Measurements from ENCODE around the gene OSBPL3.

Gene OSBPL3

DNA sequence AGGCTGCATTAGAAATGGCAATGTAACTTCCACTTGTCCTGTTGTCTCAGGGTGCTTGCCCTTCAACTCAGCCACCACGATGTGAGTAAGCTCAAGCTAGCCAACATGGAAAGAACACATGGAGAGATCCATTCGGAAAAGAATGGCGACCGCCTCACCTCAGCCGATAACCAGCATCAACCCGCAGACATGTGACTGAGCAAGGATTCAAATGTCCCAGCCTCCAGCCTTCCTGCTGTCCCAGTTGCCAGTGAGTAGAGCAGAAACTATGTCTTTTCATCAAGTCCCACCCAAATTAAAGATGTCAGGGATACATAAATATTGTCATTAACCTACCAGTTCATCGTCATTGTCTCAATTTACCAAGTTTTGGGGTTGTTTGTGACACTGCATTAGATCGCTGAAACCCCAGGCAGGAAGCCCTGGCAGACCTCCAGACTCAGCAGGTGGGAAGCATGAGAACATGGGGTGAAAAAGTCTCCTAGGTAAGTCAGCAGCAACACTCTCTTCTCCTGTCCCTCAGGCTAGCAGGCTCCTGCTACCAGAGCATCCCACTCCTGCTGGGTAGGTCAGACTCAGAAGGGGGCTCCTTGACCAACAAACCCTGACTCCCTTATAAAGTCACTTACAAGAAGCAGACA lies 67.0 kb downstream of the OSBPL3 start:
- H3K4me1 ChIP-seq (ENCODE audit: control insufficient read depth, insufficient read depth, low read length), result peaks cover 19% of the 10 kb centered on the region
- ChIA-PET POLR2A (no interaction called here), CTCF (interaction anchor here (0.6 kb wide), 1 partner anchor 94 kb away, joined by 4 read pairs; no protein-coding TSS in a partner anchor)
- no peaks in the 10 kb centered on the region for H3K9me3 ChIP-seq (ENCODE audit: control insufficient read depth, insufficient read depth, low read depth, low read length)
- H3K36me3 ChIP-seq (ENCODE audit: control insufficient read depth in 2 of 2, insufficient read depth in 1 of 2, low read length in 2 of 2), result no peaks in the 10 kb centered on the region
- H3K27ac ChIP-seq (ENCODE audit: extremely low read depth, low read depth, low read length), result no peak overlapping the region
- no peak overlapping the region for H3K4me3 ChIP-seq (ENCODE audit: low read depth, low read length)
- TF ChIP-seq ZSCAN30 (tag by site-specific recombination; IDR thresholded peaks at IDR 0.05) (no peak), GLIS1 (tag by site-specific recombination; IDR thresholded peaks at IDR 0.05) (peak; percentile 63), ZBTB17 (tag by site-specific recombination; IDR thresholded peaks at IDR 0.05) (peak; percentile 24; the same call in 1 of the 2 replicates), OSR2 (tag by site-specific recombination; IDR thresholded peaks at IDR 0.05) (0 out of 2 replicates have a peak, but pooled peaks have one; percentile 30), ZNF623 (tag by site-specific recombination; IDR thresholded peaks at IDR 0.05) (no peak), SP3 (tag by site-specific recombination; IDR thresholded peaks at IDR 0.05) (no peak), ZNF626 (tag by site-specific recombination; IDR thresholded peaks at IDR 0.05) (no peak), ZIC2 (tag by site-specific recombination; IDR thresholded peaks at IDR 0.05) (peak; percentile 60; the same call in 1 of the 2 replicates), ZNF140 (tag by site-specific recombination; IDR thresholded peaks at IDR 0.05) (no peak)
- TF ChIP-seq, protein P1, sequence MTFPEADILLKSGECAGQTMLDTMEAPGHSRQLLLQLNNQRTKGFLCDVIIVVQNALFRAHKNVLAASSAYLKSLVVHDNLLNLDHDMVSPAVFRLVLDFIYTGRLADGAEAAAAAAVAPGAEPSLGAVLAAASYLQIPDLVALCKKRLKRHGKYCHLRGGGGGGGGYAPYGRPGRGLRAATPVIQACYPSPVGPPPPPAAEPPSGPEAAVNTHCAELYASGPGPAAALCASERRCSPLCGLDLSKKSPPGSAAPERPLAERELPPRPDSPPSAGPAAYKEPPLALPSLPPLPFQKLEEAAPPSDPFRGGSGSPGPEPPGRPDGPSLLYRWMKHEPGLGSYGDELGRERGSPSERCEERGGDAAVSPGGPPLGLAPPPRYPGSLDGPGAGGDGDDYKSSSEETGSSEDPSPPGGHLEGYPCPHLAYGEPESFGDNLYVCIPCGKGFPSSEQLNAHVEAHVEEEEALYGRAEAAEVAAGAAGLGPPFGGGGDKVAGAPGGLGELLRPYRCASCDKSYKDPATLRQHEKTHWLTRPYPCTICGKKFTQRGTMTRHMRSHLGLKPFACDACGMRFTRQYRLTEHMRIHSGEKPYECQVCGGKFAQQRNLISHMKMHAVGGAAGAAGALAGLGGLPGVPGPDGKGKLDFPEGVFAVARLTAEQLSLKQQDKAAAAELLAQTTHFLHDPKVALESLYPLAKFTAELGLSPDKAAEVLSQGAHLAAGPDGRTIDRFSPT (tag by site-specific recombination; IDR thresholded peaks at IDR 0.05), result no peak

DNA sequence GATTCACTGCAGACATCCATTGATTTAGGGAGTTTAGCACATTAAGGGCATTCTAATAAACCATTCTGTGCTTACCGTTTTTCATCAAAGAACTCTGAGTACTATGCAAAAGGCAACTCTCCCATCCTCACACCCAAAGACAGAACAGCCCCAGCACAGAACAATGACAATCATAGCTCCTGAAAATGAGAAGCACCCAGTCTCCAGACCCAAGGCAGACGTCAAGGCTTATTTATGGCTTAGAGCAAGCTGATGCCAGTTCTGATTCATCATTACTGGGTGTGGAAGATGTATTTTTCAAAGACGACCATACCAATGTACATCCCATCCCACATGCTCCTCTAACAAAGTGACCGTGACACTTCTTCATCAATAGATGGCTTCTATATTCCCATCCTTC lies 67.6 kb downstream of the OSBPL3 start:
- H3K36me3 ChIP-seq (ENCODE audit: control insufficient read depth in 2 of 2, insufficient read depth in 1 of 2, low read length in 2 of 2), result no peaks in the 10 kb centered on the region
- no peak overlapping the region for H3K4me3 ChIP-seq (ENCODE audit: low read depth, low read length)
- ChIA-PET POLR2A (no interaction called here), CTCF (interaction anchor here (0.6 kb wide), 2 partner anchors 94 to 186 kb away, joined by 3 to 4 read pairs; no protein-coding TSS in a partner anchor)
- H3K27ac ChIP-seq (ENCODE audit: extremely low read depth, low read depth, low read length), result no peak overlapping the region
- H3K4me1 ChIP-seq (ENCODE audit: control insufficient read depth, insufficient read depth, low read length), result peaks cover 19% of the 10 kb centered on the region
- TF ChIP-seq MZF1 (tag by site-specific recombination; IDR thresholded peaks at IDR 0.05; ENCODE audit: borderline replicate concordance) (no peak), ZNF701 (tag by site-specific recombination; IDR thresholded peaks at IDR 0.05) (no peak), GLIS1 (tag by site-specific recombination; IDR thresholded peaks at IDR 0.05) (no peak), YY1 (tag by site-specific recombination; IDR thresholded peaks at IDR 0.05) (no peak), ZNF837 (tag by site-specific recombination; IDR thresholded peaks at IDR 0.05) (no peak), YY2 (tag by site-specific recombination; IDR thresholded peaks at IDR 0.05) (no peak), GLIS2 (tag by site-specific recombination; IDR thresholded peaks at IDR 0.05) (no peak), ZNF16 (tag by site-specific recombination; IDR thresholded peaks at IDR 0.05; ENCODE audit: low read depth) (no peak), SP7 (tag by site-specific recombination; IDR thresholded peaks at IDR 0.05) (no peak), ZNF473 (tag by site-specific recombination; IDR thresholded peaks at IDR 0.05) (no peak), ZNF121 (tag by site-specific recombination; IDR thresholded peaks at IDR 0.05) (no peak), SCRT2 (tag by site-specific recombination; IDR thresholded peaks at IDR 0.05) (no peak), ZBTB20 (tag by site-specific recombination; IDR thresholded peaks at IDR 0.05) (no peak), ZNF48 (tag by site-specific recombination; IDR thresholded peaks at IDR 0.05) (no peak), ZNF510 (tag by site-specific recombination; IDR thresholded peaks at IDR 0.05; ENCODE audit: insufficient replicate concordance) (no peak)
- TF ChIP-seq, protein P2, sequence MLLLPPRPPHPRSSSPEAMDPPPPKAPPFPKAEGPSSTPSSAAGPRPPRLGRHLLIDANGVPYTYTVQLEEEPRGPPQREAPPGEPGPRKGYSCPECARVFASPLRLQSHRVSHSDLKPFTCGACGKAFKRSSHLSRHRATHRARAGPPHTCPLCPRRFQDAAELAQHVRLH (tag by site-specific recombination; IDR thresholded peaks at IDR 0.05), result no peak
- TF ChIP-seq, protein P3, sequence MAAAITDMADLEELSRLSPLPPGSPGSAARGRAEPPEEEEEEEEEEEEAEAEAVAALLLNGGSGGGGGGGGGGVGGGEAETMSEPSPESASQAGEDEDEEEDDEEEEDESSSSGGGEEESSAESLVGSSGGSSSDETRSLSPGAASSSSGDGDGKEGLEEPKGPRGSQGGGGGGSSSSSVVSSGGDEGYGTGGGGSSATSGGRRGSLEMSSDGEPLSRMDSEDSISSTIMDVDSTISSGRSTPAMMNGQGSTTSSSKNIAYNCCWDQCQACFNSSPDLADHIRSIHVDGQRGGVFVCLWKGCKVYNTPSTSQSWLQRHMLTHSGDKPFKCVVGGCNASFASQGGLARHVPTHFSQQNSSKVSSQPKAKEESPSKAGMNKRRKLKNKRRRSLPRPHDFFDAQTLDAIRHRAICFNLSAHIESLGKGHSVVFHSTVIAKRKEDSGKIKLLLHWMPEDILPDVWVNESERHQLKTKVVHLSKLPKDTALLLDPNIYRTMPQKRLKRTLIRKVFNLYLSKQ (tag by site-specific recombination; IDR thresholded peaks at IDR 0.05; ENCODE audit: borderline replicate concordance), result no peak
- TF ChIP-seq, protein P4, sequence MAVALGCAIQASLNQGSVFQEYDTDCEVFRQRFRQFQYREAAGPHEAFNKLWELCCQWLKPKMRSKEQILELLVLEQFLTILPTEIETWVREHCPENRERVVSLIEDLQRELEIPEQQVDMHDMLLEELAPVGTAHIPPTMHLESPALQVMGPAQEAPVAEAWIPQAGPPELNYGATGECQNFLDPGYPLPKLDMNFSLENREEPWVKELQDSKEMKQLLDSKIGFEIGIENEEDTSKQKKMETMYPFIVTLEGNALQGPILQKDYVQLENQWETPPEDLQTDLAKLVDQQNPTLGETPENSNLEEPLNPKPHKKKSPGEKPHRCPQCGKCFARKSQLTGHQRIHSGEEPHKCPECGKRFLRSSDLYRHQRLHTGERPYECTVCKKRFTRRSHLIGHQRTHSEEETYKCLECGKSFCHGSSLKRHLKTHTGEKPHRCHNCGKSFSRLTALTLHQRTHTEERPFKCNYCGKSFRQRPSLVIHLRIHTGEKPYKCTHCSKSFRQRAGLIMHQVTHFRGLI (tag by site-specific recombination; IDR thresholded peaks at IDR 0.05), result no peak
- TF ChIP-seq, protein P5, sequence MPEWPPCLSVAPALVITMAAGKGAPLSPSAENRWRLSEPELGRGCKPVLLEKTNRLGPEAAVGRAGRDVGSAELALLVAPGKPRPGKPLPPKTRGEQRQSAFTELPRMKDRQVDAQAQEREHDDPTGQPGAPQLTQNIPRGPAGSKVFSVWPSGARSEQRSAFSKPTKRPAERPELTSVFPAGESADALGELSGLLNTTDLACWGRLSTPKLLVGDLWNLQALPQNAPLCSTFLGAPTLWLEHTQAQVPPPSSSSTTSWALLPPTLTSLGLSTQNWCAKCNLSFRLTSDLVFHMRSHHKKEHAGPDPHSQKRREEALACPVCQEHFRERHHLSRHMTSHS (tag by site-specific recombination; IDR thresholded peaks at IDR 0.05), result no peak
- TF ChIP-seq, protein P6, sequence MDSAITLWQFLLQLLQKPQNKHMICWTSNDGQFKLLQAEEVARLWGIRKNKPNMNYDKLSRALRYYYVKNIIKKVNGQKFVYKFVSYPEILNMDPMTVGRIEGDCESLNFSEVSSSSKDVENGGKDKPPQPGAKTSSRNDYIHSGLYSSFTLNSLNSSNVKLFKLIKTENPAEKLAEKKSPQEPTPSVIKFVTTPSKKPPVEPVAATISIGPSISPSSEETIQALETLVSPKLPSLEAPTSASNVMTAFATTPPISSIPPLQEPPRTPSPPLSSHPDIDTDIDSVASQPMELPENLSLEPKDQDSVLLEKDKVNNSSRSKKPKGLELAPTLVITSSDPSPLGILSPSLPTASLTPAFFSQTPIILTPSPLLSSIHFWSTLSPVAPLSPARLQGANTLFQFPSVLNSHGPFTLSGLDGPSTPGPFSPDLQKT (IDR thresholded peaks at IDR 0.05; ENCODE audit: borderline replicate concordance, low read depth, low read length), result no peak
- no peaks in the 10 kb centered on the region for H3K9me3 ChIP-seq (ENCODE audit: control insufficient read depth, insufficient read depth, low read depth, low read length)

All from HEK293 (cell line).